Measurements from ENCODE around the gene MPPED1.

GRCh38 chr22:43515411-43515810, 103.6 kb downstream of the MPPED1 start:
- TF ChIP-seq CTCF (conservative IDR thresholded peaks at IDR 0.05 in 1 of 2, IDR thresholded peaks at IDR 0.05 in 1 of 2; ENCODE audit: extremely low read depth in 1 of 2, insufficient read depth in 1 of 2, low read depth in 1 of 2, low read length in 2 of 2) (no peak), EZH2 (IDR thresholded peaks at IDR 0.05; ENCODE audit: borderline replicate concordance, low read length) (no peak)

Data from mammary epithelial cell (primary cell).